Peyer's patch (tissue), 4 donors: ENCODE measurements around the gene EIF3A.

ENCODE experiments used
- POLR2A ChIP-seq, 2 donors: fragments of 450-650 bp; IDR thresholded peaks; one replicate each; pipeline ENCODE4 v1.5.1; 2017; ENCODE audit warnings: antibody characterized with exemption in 2 of 2, mild to moderate bottlenecking in 2 of 2, moderate library complexity in 2 of 2
- TF ChIP-seq, protein P1 (sequence below), 6 experiments: fragments of 450-650 bp in 4 of 6; fragments of 200-600 bp in 2 of 6; sonication (generic) in 1 of 6; IDR thresholded peaks; one replicate each; pipeline ENCODE4 v1.5.1; 2017 to 2019; ENCODE audit warnings: antibody characterized with exemption in 6 of 6, mild to moderate bottlenecking in 3 of 6, moderate library complexity in 1 of 6

DNA sequence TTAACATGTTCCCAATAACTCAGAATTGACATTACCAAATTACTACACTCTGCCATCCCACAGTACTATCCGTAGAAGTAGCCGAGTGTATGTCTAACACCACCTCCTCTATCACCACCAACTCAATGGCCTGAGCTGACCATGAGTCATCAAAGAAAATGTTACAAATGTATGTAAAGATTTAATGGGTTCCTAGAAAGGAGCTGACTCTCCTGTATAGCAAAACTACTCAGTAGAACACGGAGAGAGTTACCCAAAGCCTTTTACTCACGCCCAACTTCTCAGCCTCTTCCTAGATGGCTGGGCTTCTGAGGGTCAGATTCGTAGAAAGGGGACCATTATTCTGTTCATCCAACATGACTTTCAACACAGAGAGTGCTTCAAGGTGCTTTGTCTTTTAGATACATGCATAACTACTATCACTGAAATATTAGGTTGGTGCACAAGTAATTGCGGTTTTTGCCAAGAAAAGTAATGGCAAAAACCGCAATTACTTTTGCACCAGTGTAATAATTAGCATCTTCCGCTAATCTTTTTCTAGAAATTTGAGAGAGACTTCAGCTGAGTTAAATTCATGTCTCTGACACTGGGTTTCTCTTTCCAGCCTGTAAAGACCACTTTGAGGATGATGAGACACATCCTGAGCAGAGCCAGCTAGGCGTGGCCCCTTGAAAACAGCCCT, 75.1 kb downstream of the EIF3A start:
- TF ChIP-seq, protein P1, sequence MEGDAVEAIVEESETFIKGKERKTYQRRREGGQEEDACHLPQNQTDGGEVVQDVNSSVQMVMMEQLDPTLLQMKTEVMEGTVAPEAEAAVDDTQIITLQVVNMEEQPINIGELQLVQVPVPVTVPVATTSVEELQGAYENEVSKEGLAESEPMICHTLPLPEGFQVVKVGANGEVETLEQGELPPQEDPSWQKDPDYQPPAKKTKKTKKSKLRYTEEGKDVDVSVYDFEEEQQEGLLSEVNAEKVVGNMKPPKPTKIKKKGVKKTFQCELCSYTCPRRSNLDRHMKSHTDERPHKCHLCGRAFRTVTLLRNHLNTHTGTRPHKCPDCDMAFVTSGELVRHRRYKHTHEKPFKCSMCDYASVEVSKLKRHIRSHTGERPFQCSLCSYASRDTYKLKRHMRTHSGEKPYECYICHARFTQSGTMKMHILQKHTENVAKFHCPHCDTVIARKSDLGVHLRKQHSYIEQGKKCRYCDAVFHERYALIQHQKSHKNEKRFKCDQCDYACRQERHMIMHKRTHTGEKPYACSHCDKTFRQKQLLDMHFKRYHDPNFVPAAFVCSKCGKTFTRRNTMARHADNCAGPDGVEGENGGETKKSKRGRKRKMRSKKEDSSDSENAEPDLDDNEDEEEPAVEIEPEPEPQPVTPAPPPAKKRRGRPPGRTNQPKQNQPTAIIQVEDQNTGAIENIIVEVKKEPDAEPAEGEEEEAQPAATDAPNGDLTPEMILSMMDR (IDR thresholded peaks at IDR 0.05) = no peak
- TF ChIP-seq POLR2A (IDR thresholded peaks at IDR 0.05) = no peak
